Measurements from ENCODE around the gene TIMM44.
A peak's percentile ranks its signal among the peaks of the same experiment; 100 is the strongest.

Gene TIMM44

DNA sequence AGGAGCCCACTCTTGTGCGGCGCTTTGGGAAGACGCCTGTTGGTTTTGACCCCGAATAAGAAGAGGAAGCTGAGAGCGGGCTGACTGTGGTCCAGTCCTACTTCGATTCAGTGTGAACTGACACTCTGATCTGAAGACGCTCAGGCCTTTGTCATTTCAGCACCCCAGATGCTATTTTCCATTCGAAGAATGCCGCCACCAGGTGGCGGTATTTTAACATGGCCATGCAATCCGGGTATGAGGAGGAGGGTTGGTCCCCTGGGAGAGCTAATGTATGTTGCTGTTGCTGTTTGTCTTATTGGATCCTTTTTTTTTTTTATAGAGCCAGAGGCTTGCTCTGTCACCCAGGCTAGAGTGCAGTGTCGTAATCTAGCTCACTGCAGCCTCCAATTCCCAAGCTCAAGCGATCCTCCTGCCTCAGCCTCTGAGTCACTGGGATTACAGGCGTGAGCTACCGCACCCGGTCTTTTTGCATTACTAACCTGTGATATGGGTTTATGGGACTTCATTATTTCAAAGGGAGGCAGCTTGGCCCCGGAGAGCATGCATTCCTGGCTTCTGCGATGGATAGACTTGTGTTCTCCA lies 803 bp upstream of the TIMM44 start:
- Histone ChIP-seq H3K4me1 (ENCODE audit: control insufficient read depth, insufficient read depth, low read length) (no peaks in the 10 kb centered on the region), H3K4me3 (ENCODE audit: low read length) (peak overlapping the region; percentile 36; the same call in 1 of the 2 replicates), H3K27me3 (ENCODE audit: control insufficient read depth, insufficient read depth, low read length) (no peaks in the 10 kb centered on the region), H3K27ac (ENCODE audit: low read length) (no peak overlapping the region), H3K9me3 (ENCODE audit: control insufficient read depth, insufficient read depth, low read length) (no peaks in the 10 kb centered on the region), H3K36me3 (ENCODE audit: control insufficient read depth, insufficient read depth, low read length) (peaks cover 7% of the 10 kb centered on the region; the same call in 1 of the 2 replicates)
- no CpG with 5 or more reads among the region's 18 CpGs for WGBS (ENCODE audit: insufficient coverage, insufficient read length)
- no peak for DNase-seq (ENCODE audit: low read depth, low spot score)

DNA sequence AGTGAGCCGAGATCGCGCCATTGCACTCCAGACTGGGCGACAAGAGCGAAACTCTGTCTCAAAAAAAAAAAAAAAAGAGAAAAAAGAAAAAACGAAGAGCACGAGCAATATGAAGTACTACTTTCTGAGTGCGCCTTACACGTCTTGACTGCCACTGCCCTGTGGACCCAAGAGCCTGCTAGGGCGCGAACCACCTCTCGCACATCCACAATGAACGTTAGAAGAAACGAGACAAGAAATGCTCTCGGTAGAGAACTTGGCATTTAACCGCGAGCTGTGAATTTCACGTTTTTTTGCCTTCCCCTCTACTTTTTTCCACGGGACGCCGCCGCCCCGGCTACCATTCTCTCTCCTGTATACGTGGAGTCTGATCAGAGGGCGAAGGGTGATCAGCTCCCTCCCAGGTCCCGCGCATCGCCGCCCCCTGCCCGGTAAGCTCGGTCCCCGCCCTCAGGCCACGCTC lies 454 bp downstream of the TIMM44 start:
- no CpG with 5 or more reads among the region's 33 CpGs for WGBS (ENCODE audit: insufficient coverage, insufficient read length)
- H3K4me3 ChIP-seq (ENCODE audit: low read length), result peak overlapping the region; percentile 67
- no peaks in the 10 kb centered on the region for H3K9me3 ChIP-seq (ENCODE audit: control insufficient read depth, insufficient read depth, low read length)
- peaks cover 7% of the 10 kb centered on the region; the same call in 1 of the 2 replicates for H3K36me3 ChIP-seq (ENCODE audit: control insufficient read depth, insufficient read depth, low read length)
- no peak for DNase-seq (ENCODE audit: low read depth, low spot score)
- no peak overlapping the region for H3K27ac ChIP-seq (ENCODE audit: low read length)
- no peaks in the 10 kb centered on the region for H3K4me1 ChIP-seq (ENCODE audit: control insufficient read depth, insufficient read depth, low read length)
- no peaks in the 10 kb centered on the region for H3K27me3 ChIP-seq (ENCODE audit: control insufficient read depth, insufficient read depth, low read length)

DNA sequence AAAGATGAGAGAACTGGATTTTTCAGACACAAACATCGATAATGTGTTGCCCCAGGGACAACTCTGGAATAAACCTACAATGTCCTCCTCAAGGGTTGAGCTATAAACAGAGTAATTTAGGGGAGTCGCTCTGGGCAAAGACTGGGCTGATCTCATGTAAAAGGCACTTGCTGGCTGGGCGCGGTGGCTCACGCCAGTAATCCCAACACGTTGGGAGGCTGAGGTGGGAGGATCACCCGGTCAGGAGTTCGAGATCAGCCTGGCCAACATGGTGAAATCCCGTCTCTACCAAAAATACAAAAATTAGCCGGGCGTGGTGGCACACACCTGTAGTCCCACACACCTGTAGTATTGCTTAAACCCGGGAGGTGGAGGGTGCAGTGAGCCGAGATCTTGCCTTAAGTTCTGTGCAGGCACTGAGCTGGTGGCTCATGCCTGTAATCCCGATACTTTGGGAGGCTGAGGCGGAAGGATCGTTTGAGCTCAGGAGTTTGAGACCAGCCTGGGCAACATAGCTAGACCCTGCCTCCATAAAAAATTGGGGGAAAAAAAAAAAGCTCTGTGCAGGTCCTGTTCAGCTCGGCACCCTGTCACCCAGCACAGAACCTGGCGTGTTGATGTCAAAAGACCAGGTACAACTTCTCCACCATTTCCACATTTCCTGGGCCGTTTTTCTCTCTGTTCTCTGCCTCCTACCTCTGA lies 1.4 kb downstream of the TIMM44 start:
- Histone ChIP-seq H3K27ac (ENCODE audit: low read length) (no peak overlapping the region), H3K4me3 (ENCODE audit: low read length) (no peak overlapping the region), H3K4me1 (ENCODE audit: control insufficient read depth, insufficient read depth, low read length) (no peaks in the 10 kb centered on the region), H3K27me3 (ENCODE audit: control insufficient read depth, insufficient read depth, low read length) (no peaks in the 10 kb centered on the region), H3K36me3 (ENCODE audit: control insufficient read depth, insufficient read depth, low read length) (peaks cover 10% of the 10 kb centered on the region), H3K9me3 (ENCODE audit: control insufficient read depth, insufficient read depth, low read length) (no peaks in the 10 kb centered on the region)
- no CpG with 5 or more reads among the region's 19 CpGs for WGBS (ENCODE audit: insufficient coverage, insufficient read length)
- DNase-seq (ENCODE audit: low read depth, low spot score), result no peak

DNA sequence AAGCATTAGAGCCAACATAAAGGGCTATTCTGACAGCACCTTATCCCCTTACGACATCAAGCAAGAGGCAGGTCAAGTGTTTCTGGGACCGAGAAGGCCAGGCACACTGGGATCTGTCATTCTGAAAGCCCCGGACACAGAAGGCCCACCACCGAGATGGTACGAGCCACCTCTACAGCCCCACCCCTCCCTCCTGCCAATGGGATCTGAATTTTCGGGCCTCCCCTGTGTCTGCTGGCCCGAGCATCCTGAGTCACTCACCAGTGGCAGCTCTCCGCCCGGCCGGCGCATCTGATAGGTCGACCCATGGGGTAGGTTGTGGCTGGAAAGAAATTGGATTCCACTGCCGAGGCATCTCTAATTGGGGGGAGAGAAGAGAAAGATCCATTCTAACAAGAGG lies 2.6 kb downstream of the TIMM44 start:
- H3K4me3 ChIP-seq (ENCODE audit: low read length), result no peak overlapping the region
- H3K9me3 ChIP-seq (ENCODE audit: control insufficient read depth, insufficient read depth, low read length), result no peaks in the 10 kb centered on the region
- H3K27me3 ChIP-seq (ENCODE audit: control insufficient read depth, insufficient read depth, low read length), result no peaks in the 10 kb centered on the region
- no CpG with 5 or more reads among the region's 13 CpGs for WGBS (ENCODE audit: insufficient coverage, insufficient read length)
- no peak overlapping the region for H3K27ac ChIP-seq (ENCODE audit: low read length)
- no peaks in the 10 kb centered on the region for H3K4me1 ChIP-seq (ENCODE audit: control insufficient read depth, insufficient read depth, low read length)
- DNase-seq (ENCODE audit: low read depth, low spot score), result no peak
- peaks cover 12% of the 10 kb centered on the region for H3K36me3 ChIP-seq (ENCODE audit: control insufficient read depth, insufficient read depth, low read length)

DNA sequence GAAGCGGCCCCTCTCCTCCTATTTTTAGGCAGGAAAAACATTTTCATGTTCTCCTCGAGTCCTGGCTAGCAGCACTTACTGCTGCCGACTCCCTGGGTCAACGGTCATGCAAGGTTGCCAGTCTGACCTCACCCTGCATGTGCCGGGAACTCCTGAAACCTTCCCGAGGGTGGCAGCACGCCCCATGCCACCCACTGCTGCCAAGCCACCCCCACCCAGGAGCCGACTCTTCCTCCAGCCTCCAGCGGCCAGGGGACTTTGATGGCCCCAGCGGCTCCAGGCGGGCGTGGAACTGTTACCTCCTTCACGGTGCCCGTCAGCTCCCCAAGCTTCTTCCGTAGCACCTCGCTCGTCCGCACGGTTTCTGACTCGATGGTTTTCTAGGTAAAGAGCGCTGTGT lies 8.7 kb downstream of the TIMM44 start:
- no CpG with 5 or more reads among the region's 21 CpGs for WGBS (ENCODE audit: insufficient coverage, insufficient read length)
- H3K4me1 ChIP-seq (ENCODE audit: control insufficient read depth, insufficient read depth, low read length), result no peaks in the 10 kb centered on the region
- DNase-seq (ENCODE audit: low read depth, low spot score), result no peak
- no peak overlapping the region for H3K27ac ChIP-seq (ENCODE audit: low read length)
- H3K9me3 ChIP-seq (ENCODE audit: control insufficient read depth, insufficient read depth, low read length), result no peaks in the 10 kb centered on the region
- no peaks in the 10 kb centered on the region for H3K27me3 ChIP-seq (ENCODE audit: control insufficient read depth, insufficient read depth, low read length)
- H3K4me3 ChIP-seq (ENCODE audit: low read length), result no peak overlapping the region
- peaks cover 51% of the 10 kb centered on the region for H3K36me3 ChIP-seq (ENCODE audit: control insufficient read depth, insufficient read depth, low read length)

DNA sequence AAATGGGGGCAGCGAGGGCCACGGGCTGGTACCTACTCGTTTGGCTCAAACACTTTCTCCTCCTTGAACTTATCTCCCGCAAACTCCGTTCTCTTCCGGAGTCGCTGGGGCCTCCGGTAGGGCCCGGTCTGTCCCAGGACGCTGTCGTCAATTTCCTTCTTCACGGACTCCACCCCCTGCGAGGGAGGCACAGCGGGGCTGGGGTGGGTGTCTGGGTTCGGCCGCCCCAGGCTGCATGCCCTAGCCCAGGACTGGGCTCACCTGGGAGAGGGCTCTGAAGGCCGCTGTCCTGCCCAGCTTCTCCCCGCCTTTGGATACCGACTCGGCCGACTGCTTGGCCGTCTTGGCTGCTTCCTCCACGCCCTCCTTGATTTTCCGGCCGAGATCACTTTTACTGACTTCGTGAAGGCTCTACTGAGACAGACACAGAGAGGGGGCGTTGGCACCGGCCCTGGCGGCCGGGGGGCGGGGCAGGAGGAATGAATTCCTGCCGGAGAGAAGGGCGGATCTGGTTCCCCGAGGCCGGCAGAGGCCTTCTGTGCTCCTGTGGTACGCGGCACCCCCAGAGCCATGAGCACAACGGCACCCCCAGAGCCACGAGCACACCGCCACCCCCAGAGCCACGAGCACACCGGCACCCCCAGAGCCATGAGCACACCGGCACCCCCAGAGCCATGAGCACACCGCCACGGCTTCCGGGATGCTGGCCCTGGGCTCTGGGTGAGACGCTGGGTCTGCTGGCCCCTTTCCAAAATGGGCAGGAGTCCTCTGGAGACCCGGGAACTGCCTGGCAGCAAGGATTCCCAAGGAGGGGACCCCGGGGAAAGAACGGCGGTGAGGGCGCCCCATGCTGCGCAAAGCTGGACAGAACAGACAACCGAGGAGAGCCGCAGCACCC lies 9.4 kb downstream of the TIMM44 start:
- H3K27me3 ChIP-seq (ENCODE audit: control insufficient read depth, insufficient read depth, low read length), result no peaks in the 10 kb centered on the region
- no peaks in the 10 kb centered on the region for H3K9me3 ChIP-seq (ENCODE audit: control insufficient read depth, insufficient read depth, low read length)
- DNase-seq (ENCODE audit: low read depth, low spot score), result no peak
- peaks cover 51% of the 10 kb centered on the region for H3K36me3 ChIP-seq (ENCODE audit: control insufficient read depth, insufficient read depth, low read length)
- WGBS (ENCODE audit: insufficient coverage, insufficient read length), result no CpG with 5 or more reads among the region's 55 CpGs
- 0 out of 2 replicates have a peak, but pooled peaks cover under 1% of the 10 kb centered on the region for H3K4me1 ChIP-seq (ENCODE audit: control insufficient read depth, insufficient read depth, low read length)
- H3K4me3 ChIP-seq (ENCODE audit: low read length), result no peak overlapping the region
- no peak overlapping the region for H3K27ac ChIP-seq (ENCODE audit: low read length)

DNA sequence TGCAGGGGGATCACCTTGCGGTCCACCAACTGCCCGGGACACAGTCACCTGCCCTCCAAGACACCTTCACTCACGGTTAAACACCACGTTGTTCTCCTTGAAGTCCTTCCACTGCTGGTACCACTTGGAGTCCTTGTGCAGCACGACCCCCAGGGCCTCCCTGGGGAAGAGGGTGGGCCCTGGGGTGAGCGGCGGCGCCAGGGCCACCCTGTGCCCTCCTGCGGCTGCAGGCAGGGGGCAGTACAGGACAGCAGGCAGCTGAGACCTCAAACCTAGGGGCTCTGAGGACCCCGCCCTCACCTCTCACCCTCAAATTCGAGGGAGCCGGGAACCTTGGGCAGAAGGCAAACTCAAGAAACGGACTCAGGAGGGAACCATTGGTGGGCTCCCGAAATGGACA lies 10.1 kb downstream of the TIMM44 start:
- Histone ChIP-seq H3K27me3 (ENCODE audit: control insufficient read depth, insufficient read depth, low read length) (no peaks in the 10 kb centered on the region), H3K36me3 (ENCODE audit: control insufficient read depth, insufficient read depth, low read length) (peaks cover 51% of the 10 kb centered on the region), H3K27ac (ENCODE audit: low read length) (no peak overlapping the region), H3K4me1 (ENCODE audit: control insufficient read depth, insufficient read depth, low read length) (0 out of 2 replicates have a peak, but pooled peaks cover 1% of the 10 kb centered on the region), H3K4me3 (ENCODE audit: low read length) (no peak overlapping the region), H3K9me3 (ENCODE audit: control insufficient read depth, insufficient read depth, low read length) (no peaks in the 10 kb centered on the region)
- DNase-seq (ENCODE audit: low read depth, low spot score), result no peak
- WGBS (ENCODE audit: insufficient coverage, insufficient read length), result no CpG with 5 or more reads among the region's 14 CpGs

DNA sequence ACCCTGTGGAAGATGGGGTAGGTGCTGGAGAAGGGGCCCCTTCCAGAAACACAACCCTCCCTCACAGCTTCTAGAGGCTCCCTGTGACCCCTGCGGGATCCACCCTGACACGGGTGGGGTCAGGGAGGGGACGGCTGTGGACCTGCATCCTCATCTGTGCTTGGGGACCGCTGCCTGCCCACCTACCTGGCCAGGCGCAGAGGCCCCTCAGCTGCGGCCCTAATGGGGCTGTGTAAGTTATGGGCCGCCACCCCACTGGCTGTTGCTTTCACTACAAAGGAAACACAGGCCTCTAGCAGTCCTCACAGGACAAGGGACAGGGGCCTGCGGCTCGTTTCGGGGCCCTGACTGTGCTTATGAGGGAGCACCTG lies 10.6 kb downstream of the TIMM44 start:
- H3K36me3 ChIP-seq (ENCODE audit: control insufficient read depth, insufficient read depth, low read length), result peaks cover 51% of the 10 kb centered on the region
- H3K9me3 ChIP-seq (ENCODE audit: control insufficient read depth, insufficient read depth, low read length), result no peaks in the 10 kb centered on the region
- WGBS (ENCODE audit: insufficient coverage, insufficient read length), result no CpG with 5 or more reads among the region's 10 CpGs

DNA sequence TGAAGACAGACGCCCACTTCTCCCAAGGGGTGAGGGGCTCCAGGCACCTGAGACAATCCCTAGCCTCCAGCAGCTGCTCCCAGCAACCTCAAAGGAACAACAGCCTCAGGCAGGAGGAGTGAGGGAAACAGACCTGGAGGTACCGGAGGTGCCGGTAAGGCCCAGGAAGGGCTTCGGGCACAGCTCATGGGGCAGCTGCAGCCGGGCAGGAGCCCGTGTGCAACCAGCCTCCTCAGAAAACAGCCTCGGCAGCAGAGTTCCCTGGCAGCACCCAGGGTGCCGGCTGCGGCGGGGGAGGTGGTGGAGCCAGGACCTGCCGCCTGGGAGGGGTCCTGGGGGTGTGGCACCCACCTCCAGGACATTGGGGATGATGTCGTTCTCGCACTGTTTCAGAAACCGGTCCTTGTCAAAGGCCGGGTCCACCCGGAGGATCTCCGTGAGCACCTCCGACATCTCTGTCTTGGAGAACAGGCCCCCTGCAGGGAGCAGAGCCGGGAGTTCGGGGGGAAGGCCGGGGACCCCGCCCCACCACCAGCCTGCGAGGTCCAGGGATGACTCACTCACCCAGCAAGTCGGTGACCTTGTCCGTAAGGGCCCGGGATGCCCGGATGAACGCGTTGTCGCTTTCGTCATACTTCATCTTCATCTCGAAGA lies 11.1 kb downstream of the TIMM44 start:
- no peak for DNase-seq (ENCODE audit: low read depth, low spot score)
- Histone ChIP-seq H3K36me3 (ENCODE audit: control insufficient read depth, insufficient read depth, low read length) (peaks cover 53% of the 10 kb centered on the region), H3K27ac (ENCODE audit: low read length) (no peak overlapping the region), H3K27me3 (ENCODE audit: control insufficient read depth, insufficient read depth, low read length) (no peaks in the 10 kb centered on the region), H3K4me1 (ENCODE audit: control insufficient read depth, insufficient read depth, low read length) (0 out of 2 replicates have a peak, but pooled peaks cover 1% of the 10 kb centered on the region), H3K9me3 (ENCODE audit: control insufficient read depth, insufficient read depth, low read length) (no peaks in the 10 kb centered on the region), H3K4me3 (ENCODE audit: low read length) (no peak overlapping the region)
- WGBS (ENCODE audit: insufficient coverage, insufficient read length), result no CpG with 5 or more reads among the region's 32 CpGs

More for the DNA sequence above, 10.6 kb downstream of the TIMM44 start:
- no peaks in the 10 kb centered on the region for H3K27me3 ChIP-seq (ENCODE audit: control insufficient read depth, insufficient read depth, low read length)
- DNase-seq (ENCODE audit: low read depth, low spot score), result no peak
- 0 out of 2 replicates have a peak, but pooled peaks cover 1% of the 10 kb centered on the region for H3K4me1 ChIP-seq (ENCODE audit: control insufficient read depth, insufficient read depth, low read length)
- H3K27ac ChIP-seq (ENCODE audit: low read length), result no peak overlapping the region
- H3K4me3 ChIP-seq (ENCODE audit: low read length), result no peak overlapping the region

Measured in iPS DF 6.9 (cell line).